ENCODE measurements around the gene CD69.

Gene CD69

GRCh38 chr12:9779209-9779608 lies 18.5 kb upstream of the CD69 start:
- DNase-seq: no peak

GRCh38 chr12:9776781-9777180 lies 16.1 kb upstream of the CD69 start:
- no peak for DNase-seq

GRCh38 chr12:9773216-9773877 lies 12.6 kb upstream of the CD69 start:
- DNase-seq: no peak

GRCh38 chr12:9763025-9763424 lies 2.3 kb upstream of the CD69 start:
- DNase-seq: no peak

- no peak for DNase-seq
Measured at GRCh38 chr12:9762369-9762768, 1.7 kb upstream of the CD69 start.

- no peak for DNase-seq
Measured at GRCh38 chr12:9761419-9761781, 699 bp upstream of the CD69 start.

- no peak for DNase-seq
Measured at GRCh38 chr12:9760120-9760519, 581 bp downstream of the CD69 start.

GRCh38 chr12:9759694-9760093 lies 1.0 kb downstream of the CD69 start:
- no peak for DNase-seq

GRCh38 chr12:9758119-9758518 lies 2.6 kb downstream of the CD69 start:
- no peak for DNase-seq

GRCh38 chr12:9757433-9758025 lies 3.2 kb downstream of the CD69 start:
- no peak for DNase-seq

- no peak for DNase-seq
Measured at GRCh38 chr12:9756706-9757105, 4.0 kb downstream of the CD69 start.

- no peak for DNase-seq
Measured at GRCh38 chr12:9756170-9756569, 4.5 kb downstream of the CD69 start.

- no peak for DNase-seq
Measured at GRCh38 chr12:9755567-9755966, 5.1 kb downstream of the CD69 start.

- no peak for DNase-seq
Measured at GRCh38 chr12:9755035-9755434, 5.7 kb downstream of the CD69 start.

GRCh38 chr12:9754099-9754927 lies 6.4 kb downstream of the CD69 start:
- no peak for DNase-seq

GRCh38 chr12:9753498-9753897 lies 7.2 kb downstream of the CD69 start:
- no peak for DNase-seq

GRCh38 chr12:9753073-9753472 lies 7.6 kb downstream of the CD69 start:
- DNase-seq: no peak

- no peak for DNase-seq
Measured at GRCh38 chr12:9752145-9752933, 8.4 kb downstream of the CD69 start.

- DNase-seq: peak; percentile 2
Measured at GRCh38 chr12:9751204-9752144, 9.2 kb downstream of the CD69 start.

GRCh38 chr12:9750276-9751203 lies 10.2 kb downstream of the CD69 start:
- peak; percentile 72 for DNase-seq

GRCh38 chr12:9749640-9750039 lies 11.1 kb downstream of the CD69 start:
- no peak for DNase-seq
